H1 (cell line): ENCODE results near the gene ZNF451. TPM values are rescaled to one million over a fixed set of nuclear protein-coding genes. Genes with fewer than 3 reads are reported as not detected.

Experiments used
- CTCF ChIA-PET: fragments of 300-600 bp; sonication (Branson Sonifier 250); formaldehyde crosslinking; loops from one replicate; lab custom pipeline; 2021; ENCODE audit not compliant: partially characterized antibody; lab: Charles Lee
- POLR2A ChIA-PET: fragments of 300-600 bp; sonication (Branson Sonifier 250); formaldehyde crosslinking; loops from one replicate; lab custom pipeline; 2021; ENCODE audit warnings: inconsistent platforms; ENCODE audit not compliant: partially characterized antibody; lab: Charles Lee
- DNase-seq, 2 experiments: peaks; one replicate each; pipeline versions ENCODE4 v3.0.0 to v3.0.0-alpha.2; 2010 to 2022; ENCODE audit warnings: low spot score in 2 of 2, low read depth in 1 of 2, mixed read lengths in 1 of 2
- FAIRE-seq: peaks from 2 replicates; lab custom pipeline; 2011; peaks lifted over from hg19 to GRCh38; lab: Jason Lieb, UNC
- H2AFZ ChIP-seq: 2 replicates; pipeline ENCODE4 v1.8.1; 2012; ENCODE audit warnings: low read length, inconsistent platforms
- H2AK5ac ChIP-seq: 2 replicates; pipeline ENCODE4 v1.6.1; 2013; ENCODE audit warnings: low read depth, low read length
- H2BK120ac ChIP-seq: replicated peaks from 2 replicates; pipeline ENCODE3; 2013; ENCODE audit warnings: low read depth, low read length, inconsistent platforms
- H2BK12ac ChIP-seq: 2 replicates; pipeline ENCODE4 v1.6.1; 2013; ENCODE audit warnings: low read depth, low read length
- H2BK15ac ChIP-seq: 2 replicates; pipeline ENCODE4 v1.6.1; 2013; ENCODE audit warnings: low read length
- H2BK20ac ChIP-seq: 2 replicates; pipeline ENCODE4 v1.6.1; 2013; ENCODE audit warnings: low read length
- H2BK5ac ChIP-seq: 2 replicates; pipeline ENCODE4 v1.6.1; 2013; ENCODE audit warnings: low read depth, low read length
- H3K14ac ChIP-seq: 2 replicates; pipeline ENCODE4 v1.6.1; 2013; ENCODE audit warnings: inconsistent platforms; ENCODE audit not compliant: insufficient read length
- H3K18ac ChIP-seq: 2 replicates; pipeline ENCODE4 v1.6.1; 2013; ENCODE audit warnings: low read length; ENCODE audit errors: extremely low read depth
- H3K23ac ChIP-seq: 2 replicates; pipeline ENCODE4 v1.6.1; 2013; ENCODE audit warnings: inconsistent platforms; ENCODE audit not compliant: insufficient read length
- H3K23me2 ChIP-seq: 2 replicates; pipeline ENCODE4 v1.6.1; 2013; ENCODE audit warnings: low read depth, low read length
- H3K27ac ChIP-seq: 2 replicates; pipeline ENCODE4 v1.6.1; 2011; ENCODE audit warnings: low read depth, low read length, inconsistent platforms
- H3K27me3 ChIP-seq, 4 experiments: replicated peaks in 1 of 4; 1 replicate in 1 of 4; 2 replicates in 3 of 4; pipeline versions ENCODE4 v1.6.1 to v1.8.1; 2011 to 2013; ENCODE audit warnings: low read length in 3 of 4, mild to moderate bottlenecking in 3 of 4, inconsistent platforms in 2 of 4, mixed read lengths in 2 of 4, moderate library complexity in 1 of 4; ENCODE audit not compliant: control insufficient read depth in 3 of 4, insufficient read depth in 3 of 4; ENCODE audit errors: extremely low read depth in 1 of 4
- H3K36me3 ChIP-seq, 4 experiments: 2 replicates each; pipeline versions ENCODE4 v1.6.1 to v1.8.1; 2011 to 2013; ENCODE audit warnings: mild to moderate bottlenecking in 4 of 4, low read length in 3 of 4, moderate library complexity in 2 of 4, control low read depth in 1 of 4, inconsistent platforms in 1 of 4; ENCODE audit not compliant: insufficient read depth in 4 of 4, control insufficient read depth in 2 of 4
- H3K4ac ChIP-seq: replicated peaks from 2 replicates; pipeline ENCODE3; 2013; ENCODE audit warnings: low read length, low read depth, mixed read lengths, inconsistent platforms; ENCODE audit not compliant: insufficient read length
- H3K4me1 ChIP-seq, 4 experiments: replicated peaks in 1 of 4; 1 replicate in 1 of 4; 2 replicates in 3 of 4; pipeline versions ENCODE4 v1.6.1 to v1.8.1; 2011 to 2013; ENCODE audit warnings: low read length in 3 of 4, inconsistent platforms in 2 of 4, mixed read lengths in 1 of 4; ENCODE audit not compliant: insufficient read depth in 4 of 4, control insufficient read depth in 3 of 4
- H3K4me2 ChIP-seq, 2 experiments: 2 replicates each; pipeline versions ENCODE4 v1.6.1 to v1.8.1; 2011 to 2013; ENCODE audit warnings: low read depth in 2 of 2, low read length in 2 of 2, control low read depth in 1 of 2, inconsistent platforms in 1 of 2, mild to moderate bottlenecking in 1 of 2; ENCODE audit not compliant: insufficient read depth in 1 of 2
- H3K4me3 ChIP-seq, 4 experiments: fragments of 200-600, 300-600 bp in 1 of 4; sonication (generic), shearing (Covaris generic), sonication (Bioruptor Twin) in 1 of 4; 2 replicates each; pipeline versions ENCODE4 v1.5.1 to v1.8.1; 2011 to 2016; ENCODE audit warnings: low read length in 4 of 4, low read depth in 3 of 4, control low read depth in 2 of 4, inconsistent platforms in 2 of 4, mild to moderate bottlenecking in 2 of 4, mixed read lengths in 1 of 4, moderate library complexity in 1 of 4; ENCODE audit not compliant: insufficient read depth in 2 of 4; ENCODE audit errors: extremely low read depth in 1 of 4
- H3K56ac ChIP-seq: replicated peaks from 2 replicates; pipeline ENCODE3; 2013; ENCODE audit warnings: low read depth, mild to moderate bottlenecking, mixed read lengths, low read length, inconsistent platforms; ENCODE audit not compliant: insufficient read length
- H3K79me1 ChIP-seq: 2 replicates; pipeline ENCODE4 v1.6.1; 2013; ENCODE audit warnings: low read depth, low read length, control low read depth
- H3K79me2 ChIP-seq, 2 experiments: 2 replicates each; pipeline versions ENCODE4 v1.6.1 to v1.8.1; 2012 to 2013; ENCODE audit warnings: low read length in 2 of 2, mild to moderate bottlenecking in 2 of 2, inconsistent platforms in 1 of 2; ENCODE audit not compliant: insufficient read depth in 2 of 2, control insufficient read depth in 1 of 2
- H3K9ac ChIP-seq, 4 experiments: replicated peaks in 1 of 4; 1 replicate in 1 of 4; 2 replicates in 3 of 4; pipeline versions ENCODE4 v1.6.1 to v1.8.1; 2011 to 2013; ENCODE audit warnings: low read depth in 3 of 4, low read length in 3 of 4, control low read depth in 2 of 4, mild to moderate bottlenecking in 2 of 4, moderate library complexity in 2 of 4, inconsistent platforms in 1 of 4; ENCODE audit errors: extremely low read depth in 1 of 4
- H3K9me3 ChIP-seq, 2 experiments: 2 replicates each; pipeline versions ENCODE4 v1.6.1 to v1.8.1; 2012 to 2013; ENCODE audit warnings: mild to moderate bottlenecking in 2 of 2, moderate library complexity in 2 of 2, control low read depth in 1 of 2, inconsistent platforms in 1 of 2, low read depth in 1 of 2, low read length in 1 of 2, mixed read lengths in 1 of 2; ENCODE audit not compliant: insufficient read depth in 2 of 2
- H4K20me1 ChIP-seq, 2 experiments: replicated peaks in 1 of 2; 2 replicates each; pipeline versions ENCODE3 to v1.8.1; 2011 to 2013; ENCODE audit warnings: inconsistent platforms in 2 of 2, low read length in 2 of 2, mild to moderate bottlenecking in 1 of 2; ENCODE audit not compliant: insufficient read depth in 2 of 2, control insufficient read depth in 1 of 2
- H4K5ac ChIP-seq: 2 replicates; pipeline ENCODE4 v1.6.1; 2013; ENCODE audit warnings: low read length, low read depth, mixed read lengths, inconsistent platforms; ENCODE audit not compliant: insufficient read length
- H4K8ac ChIP-seq: 2 replicates; pipeline ENCODE4 v1.8.0; 2013; ENCODE audit warnings: mild to moderate bottlenecking, moderate library complexity, low read length, inconsistent platforms; ENCODE audit not compliant: insufficient read depth; ENCODE audit errors: extremely low read depth
- H4K91ac ChIP-seq: replicated peaks from 2 replicates; pipeline ENCODE3; 2013; ENCODE audit warnings: low read length, mixed read lengths, inconsistent platforms; ENCODE audit not compliant: insufficient read length
- BACH1 ChIP-seq: IDR thresholded peaks from 2 replicates; pipeline ENCODE4 v1.6.1; 2012; ENCODE audit warnings: low read length, improper control_type of control experiment
- EP300 ChIP-seq, 2 experiments: IDR thresholded peaks; 1 replicate in 1 of 2; 2 replicates in 1 of 2; pipeline ENCODE4 v1.6.1; 2011 to 2012; ENCODE audit warnings: low read depth in 2 of 2, low read length in 2 of 2, mild to moderate bottlenecking in 2 of 2, borderline replicate concordance in 1 of 2, inconsistent platforms in 1 of 2, moderate library complexity in 1 of 2
- GTF2F1 ChIP-seq: IDR thresholded peaks from 2 replicates; pipeline ENCODE4 v1.6.1; 2012; ENCODE audit warnings: low read depth, low read length, improper control_type of control experiment, borderline replicate concordance
- HDAC6 ChIP-seq: IDR thresholded peaks from one replicate; pipeline ENCODE4 v1.7.1; 2012; ENCODE audit warnings: low read depth, mild to moderate bottlenecking, inconsistent platforms, low read length, moderate library complexity
- SRF ChIP-seq: IDR thresholded peaks from 2 replicates; pipeline ENCODE4 v1.6.1; 2011; ENCODE audit warnings: mild to moderate bottlenecking, low read depth, low read length, moderate library complexity
- YY1 ChIP-seq: IDR thresholded peaks from 2 replicates; pipeline ENCODE4 v1.6.1; 2011; ENCODE audit warnings: low read depth, mild to moderate bottlenecking, low read length
- WGBS, 2 experiments: shearing (Covaris generic) in 1 of 2; methylation state at CpG; one replicate each; pipeline versions ENCODE4 v1.1.6 to v1.1.7; 2013 to 2015; ENCODE audit warnings: low lambda C conversion rate in 2 of 2, mixed read lengths in 2 of 2, inconsistent platforms in 1 of 2, low coverage in 1 of 2, missing lambda C conversion rate in 1 of 2; ENCODE audit not compliant: insufficient replicate concordance in 2 of 2, insufficient coverage in 1 of 2, insufficient read length in 1 of 2; ENCODE audit errors: extremely low coverage in 1 of 2, missing lambda C conversion rate in 1 of 2; 5-methylcytosine and 5-hydroxymethylcytosine counted together
- polyA plus RNA-seq, 7 experiments: library from polyadenylated mRNA; depleted of rRNA in 3 of 7; stranded (reverse) in 5 of 7; unstranded in 2 of 7; fragments of >200 nt in 5 of 7; fragments of 200-250 nt in 2 of 7; gene quantifications; 1 replicate in 5 of 7; 2 replicates in 1 of 7; 4 replicates in 1 of 7; pipeline versions ENCODE4 v1.2.1 to v1.2.3, GENCODE V29; 2011 to 2013; ENCODE audit warnings: missing spikeins in 2 of 7, mixed read lengths in 2 of 7
- total RNA-seq: library from RNA; stranded (reverse); fragmentation: NEBNext Ultra II Directional; extraction: Animal tissue kit (Norgen Biotek cat#: 25700); gene quantifications from 2 replicates; pipeline ENCODE4 v1.2.1, GENCODE V29; 2021

The ZNF451 gene
- total and polyA plus RNA-seq, 2 of the 8 experiments (the other 6 are each of a cell fraction or from before 2014, with no cell fraction given): 10.7 to 56.8 TPM

- Histone ChIP-seq H2BK15ac (no peak overlapping the region), H3K4me3 (no peak overlapping the region), H2BK5ac (no peak overlapping the region), H3K18ac (no peak overlapping the region), H3K14ac (no peak overlapping the region), H2AK5ac (no peak overlapping the region), H4K8ac (no peak overlapping the region), H4K91ac (no peak overlapping the region), H2BK12ac (no peak overlapping the region), H3K4me2 (no peak overlapping the region), H2BK20ac (no peak overlapping the region), H3K79me2 (peaks cover 0 to 5% of the 10 kb centered on the region in 2 experiments; a peak in 3 of 4 replicates), H2BK120ac (no peak overlapping the region), H3K23me2 (no peaks in the 10 kb centered on the region), H3K9ac (no peak overlapping the region), H2AFZ (no peak overlapping the region), H4K5ac (no peak overlapping the region), H3K9me3 (no peaks in the 10 kb centered on the region), H3K23ac (no peak overlapping the region), H3K79me1 (no peaks in the 10 kb centered on the region), H3K4me1 (peaks cover 2 to 4% (median 3%) of the 10 kb centered on the region in 4 experiments; a peak in 4 of 7 replicates), H4K20me1 (peaks cover 0 to 3% of the 10 kb centered on the region in 2 experiments), H3K27ac (no peak overlapping the region), H3K27me3 (no peaks in the 10 kb centered on the region), H3K36me3 (peaks cover 0 to 4% (median 0%) of the 10 kb centered on the region in 4 experiments; a peak in 1 of 8 replicates), H3K4ac (no peak overlapping the region), H3K56ac (no peak overlapping the region)
- POLR2A ChIA-PET: no interaction called here
- FAIRE-seq: no peak
- CTCF ChIA-PET: no interaction called here
- WGBS, 2 experiments: 96% methylated on average over 1 of the region's 1 CpG; no CpG with 5 or more reads in 1 of the 2 experiments
- DNase-seq: no peak
- TF ChIP-seq YY1: no peak
- no peak for TF ChIP-seq SRF
- no peak for TF ChIP-seq EP300 (IDR thresholded peaks at IDR 0.05; ENCODE audit: borderline replicate concordance in 1 of 2, low read depth in 2 of 2, low read length in 2 of 2)
- TF ChIP-seq HDAC6: no peak
- no peak for TF ChIP-seq BACH1
- TF ChIP-seq GTF2F1: no peak
These were observed 3.1 kb upstream of the ZNF451 start for GRCh38 chr6:57086843-57087242.
